Skeletal muscle satellite cell (primary cell): Measurements from ENCODE around the gene METTL6. TPM values are rescaled to one million over a fixed set of nuclear protein-coding genes. Genes with fewer than 3 reads are reported as not detected.

Experiments used
- H3K27me3 ChIP-seq: 2 replicates; pipeline ENCODE4 v1.7.0; 2013; ENCODE audit warnings: low read length; ENCODE audit not compliant: control insufficient read depth, insufficient read depth
- H3K36me3 ChIP-seq: 2 replicates; pipeline ENCODE4 v1.7.0; 2013; ENCODE audit warnings: mild to moderate bottlenecking, control low read depth, low read length; ENCODE audit not compliant: insufficient read depth
- H3K4me1 ChIP-seq: 2 replicates; pipeline ENCODE4 v1.7.0; 2013; ENCODE audit warnings: low read length; ENCODE audit not compliant: control insufficient read depth, insufficient read depth
- H3K4me2 ChIP-seq: 2 replicates; pipeline ENCODE4 v1.7.0; 2013; ENCODE audit warnings: mild to moderate bottlenecking, low read length
- H3K4me3 ChIP-seq: 2 replicates; pipeline ENCODE4 v1.7.0; 2013; ENCODE audit warnings: low read length
- H3K9ac ChIP-seq: 2 replicates; pipeline ENCODE4 v1.7.0; 2013; ENCODE audit warnings: mild to moderate bottlenecking, low read depth, low read length, moderate library complexity
- H3K9me3 ChIP-seq: replicated peaks from 2 replicates; pipeline ENCODE4 v1.7.0; 2013; ENCODE audit warnings: mild to moderate bottlenecking, control low read depth, low read length
- total RNA-seq: library from RNA; depleted of rRNA; stranded (reverse); fragments of >200 nt; gene quantifications from 2 replicates; pipeline ENCODE4 v1.2.3, GENCODE V29; 2012; rRNA removed

METTL6 gene, protein sequence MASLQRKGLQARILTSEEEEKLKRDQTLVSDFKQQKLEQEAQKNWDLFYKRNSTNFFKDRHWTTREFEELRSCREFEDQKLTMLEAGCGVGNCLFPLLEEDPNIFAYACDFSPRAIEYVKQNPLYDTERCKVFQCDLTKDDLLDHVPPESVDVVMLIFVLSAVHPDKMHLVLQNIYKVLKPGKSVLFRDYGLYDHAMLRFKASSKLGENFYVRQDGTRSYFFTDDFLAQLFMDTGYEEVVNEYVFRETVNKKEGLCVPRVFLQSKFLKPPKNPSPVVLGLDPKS
- 25.3 and 30.2 TPM in 2 replicates for total RNA-seq

DNA sequence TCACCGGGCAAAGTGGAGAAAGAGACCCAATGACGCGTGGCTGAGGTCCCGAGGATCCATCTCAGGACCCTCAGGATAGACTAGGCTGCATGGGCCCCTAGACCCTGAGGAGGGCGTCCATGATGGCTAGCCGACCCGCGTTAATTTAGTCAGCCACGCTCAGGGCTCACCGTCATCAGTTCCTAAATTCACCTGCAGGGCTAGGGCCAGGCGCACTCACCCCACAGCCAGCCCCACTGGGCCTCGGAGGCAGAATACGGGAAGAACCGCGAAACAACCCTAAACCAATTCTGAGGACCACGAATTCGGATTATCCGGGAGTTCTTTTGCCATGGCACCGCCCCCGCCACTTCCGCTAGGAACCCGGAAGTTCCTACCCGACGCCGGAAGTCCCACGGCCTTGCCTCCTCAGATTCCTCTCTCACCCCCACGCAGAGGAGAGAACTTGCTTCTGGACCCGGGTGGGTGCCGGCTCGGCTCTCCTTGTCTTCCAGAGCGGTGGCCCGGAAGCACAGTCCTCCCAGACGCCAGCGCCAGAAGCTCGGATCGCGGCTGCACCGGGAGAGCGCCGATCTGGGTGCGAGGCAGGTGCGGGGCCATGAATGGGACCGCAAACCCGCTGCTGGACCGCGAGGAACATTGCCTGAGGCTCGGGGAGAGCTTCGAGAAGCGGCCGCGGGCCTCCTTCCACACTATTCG is at the start of gene METTL6, which contains the start of gene EAF1:
METTL6 (minus strand) TSS at position 363 of the 699 bp plus-strand sequence. CDS start 1,033 bp downstream, outside the sequence.
EAF1 (plus strand) TSS at position 417 of the 699 bp plus-strand sequence; CDS start at position 599, 182 bp downstream.
- H3K9ac ChIP-seq: peak within 1 kb of the TSS; percentile 91
- H3K27me3 ChIP-seq: no peaks in the 10 kb centered on the region
- peak within 1 kb of the TSS; percentile 97 for H3K4me3 ChIP-seq
- H3K4me1 ChIP-seq: peaks cover 12% of the 10 kb centered on the region
- H3K36me3 ChIP-seq: peaks cover 22% of the 10 kb centered on the region
- no peaks in the 10 kb centered on the region for H3K9me3 ChIP-seq
- peak within 1 kb of the TSS; percentile 84 for H3K4me2 ChIP-seq

DNA sequence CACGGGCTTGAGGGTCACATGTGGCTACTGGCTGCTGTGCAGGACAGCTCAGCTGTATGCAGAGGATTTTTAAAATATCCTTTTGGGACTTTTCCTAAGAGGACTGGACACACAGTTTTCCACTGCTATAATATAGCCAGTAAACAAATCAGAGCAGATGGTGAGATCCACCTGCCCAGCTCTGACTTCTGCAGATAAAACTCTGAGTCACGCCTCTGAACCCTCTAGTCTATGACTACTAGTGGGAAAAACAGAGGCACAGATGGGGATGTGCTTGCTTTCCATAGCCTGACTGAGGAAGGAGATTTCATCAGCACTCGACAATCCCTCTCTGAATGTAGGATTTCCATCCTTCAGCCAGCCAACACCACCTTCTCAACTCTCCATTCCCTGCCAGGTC is 49.0 kb upstream of the METTL6 start:
- Histone ChIP-seq H3K4me1 (no peaks in the 10 kb centered on the region), H3K4me2 (no peak overlapping the region), H3K4me3 (no peak overlapping the region), H3K27me3 (peaks cover 3% of the 10 kb centered on the region), H3K9me3 (no peaks in the 10 kb centered on the region), H3K36me3 (no peaks in the 10 kb centered on the region), H3K9ac (no peak overlapping the region)

GRCh38 chr3:15475161-15475560 is 47.8 kb upstream of the METTL6 start:
- Histone ChIP-seq H3K4me1 (no peaks in the 10 kb centered on the region), H3K9me3 (no peaks in the 10 kb centered on the region), H3K9ac (no peak overlapping the region), H3K4me2 (no peak overlapping the region), H3K36me3 (no peaks in the 10 kb centered on the region), H3K4me3 (no peak overlapping the region), H3K27me3 (peaks cover 6% of the 10 kb centered on the region)

GRCh38 chr3:15471861-15472260 is 44.5 kb upstream of the METTL6 start:
- no peaks in the 10 kb centered on the region for H3K4me1 ChIP-seq
- no peaks in the 10 kb centered on the region for H3K9me3 ChIP-seq
- no peaks in the 10 kb centered on the region for H3K36me3 ChIP-seq
- H3K4me3 ChIP-seq: no peak overlapping the region
- H3K27me3 ChIP-seq: peaks cover 3% of the 10 kb centered on the region
- H3K9ac ChIP-seq: no peak overlapping the region
- no peak overlapping the region for H3K4me2 ChIP-seq

DNA sequence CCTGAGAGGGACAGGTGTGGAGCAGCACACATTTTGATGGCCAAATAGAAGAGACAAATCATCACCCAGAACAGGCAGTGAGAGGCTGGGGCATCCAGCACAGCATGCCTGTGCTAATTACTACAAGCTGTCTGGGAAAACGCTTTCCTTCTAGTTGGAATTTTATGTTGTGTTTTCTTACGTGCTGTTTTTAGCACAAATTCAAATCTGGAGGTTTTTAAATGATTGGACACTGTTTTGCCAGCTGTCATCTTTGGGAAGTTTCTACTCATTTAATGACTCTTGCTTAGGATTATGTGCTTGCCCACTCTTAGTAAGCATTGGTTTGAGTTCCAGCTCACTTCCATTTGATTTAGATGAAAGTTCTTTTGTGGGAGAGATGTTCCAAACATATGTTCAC is 43.5 kb upstream of the METTL6 start:
- Histone ChIP-seq H3K9ac (no peak overlapping the region), H3K9me3 (no peaks in the 10 kb centered on the region), H3K4me2 (no peak overlapping the region), H3K27me3 (peaks cover 3% of the 10 kb centered on the region), H3K4me3 (no peak overlapping the region), H3K36me3 (no peaks in the 10 kb centered on the region), H3K4me1 (no peaks in the 10 kb centered on the region)

DNA sequence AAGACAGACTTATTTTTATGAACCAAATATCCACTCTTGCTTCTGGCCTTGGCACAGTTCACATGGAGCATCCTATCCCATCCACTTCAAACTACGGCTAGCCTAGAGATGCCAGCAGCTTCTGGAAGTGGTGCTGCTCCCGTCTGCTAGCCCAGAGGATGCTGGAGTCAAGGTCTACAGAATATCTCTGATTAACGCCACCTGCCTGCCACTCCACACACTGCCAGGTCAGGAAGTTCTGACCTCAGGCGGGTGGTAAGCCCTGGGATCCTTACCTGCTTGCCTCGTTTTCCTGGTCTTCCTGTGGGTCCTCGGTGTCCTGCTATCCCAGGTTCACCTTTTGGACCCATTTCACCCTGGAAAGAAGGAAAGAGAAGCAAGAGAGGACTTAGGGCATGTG is 42.9 kb upstream of the METTL6 start:
- H3K4me1 ChIP-seq: no peaks in the 10 kb centered on the region
- peaks cover 3% of the 10 kb centered on the region for H3K27me3 ChIP-seq
- no peak overlapping the region for H3K9ac ChIP-seq
- H3K4me3 ChIP-seq: no peak overlapping the region
- no peak overlapping the region for H3K4me2 ChIP-seq
- no peaks in the 10 kb centered on the region for H3K9me3 ChIP-seq
- no peaks in the 10 kb centered on the region for H3K36me3 ChIP-seq

- H3K4me2 ChIP-seq: no peak overlapping the region
- peaks cover 3% of the 10 kb centered on the region for H3K27me3 ChIP-seq
- no peaks in the 10 kb centered on the region for H3K4me1 ChIP-seq
- no peaks in the 10 kb centered on the region for H3K36me3 ChIP-seq
- no peak overlapping the region for H3K9ac ChIP-seq
- H3K9me3 ChIP-seq: no peaks in the 10 kb centered on the region
- no peak overlapping the region for H3K4me3 ChIP-seq
These were observed 40.2 kb upstream of the METTL6 start for GRCh38 chr3:15467227-15468181.

GRCh38 chr3:15465876-15466585 is 38.7 kb upstream of the METTL6 start:
- no peaks in the 10 kb centered on the region for H3K9me3 ChIP-seq
- H3K4me2 ChIP-seq: no peak overlapping the region
- H3K4me3 ChIP-seq: no peak overlapping the region
- peaks cover 3% of the 10 kb centered on the region for H3K27me3 ChIP-seq
- no peaks in the 10 kb centered on the region for H3K4me1 ChIP-seq
- no peak overlapping the region for H3K9ac ChIP-seq
- H3K36me3 ChIP-seq: no peaks in the 10 kb centered on the region

- H3K9me3 ChIP-seq: no peaks in the 10 kb centered on the region
- H3K36me3 ChIP-seq: no peaks in the 10 kb centered on the region
- no peak overlapping the region for H3K9ac ChIP-seq
- no peak overlapping the region for H3K4me3 ChIP-seq
- no peaks in the 10 kb centered on the region for H3K27me3 ChIP-seq
- H3K4me2 ChIP-seq: no peak overlapping the region
- H3K4me1 ChIP-seq: no peaks in the 10 kb centered on the region
These were observed 35.1 kb upstream of the METTL6 start for GRCh38 chr3:15462451-15462850.

GRCh38 chr3:15460891-15461531 is 33.7 kb upstream of the METTL6 start:
- no peak overlapping the region for H3K9ac ChIP-seq
- no peaks in the 10 kb centered on the region for H3K9me3 ChIP-seq
- H3K4me3 ChIP-seq: no peak overlapping the region
- no peak overlapping the region for H3K4me2 ChIP-seq
- H3K36me3 ChIP-seq: no peaks in the 10 kb centered on the region
- H3K27me3 ChIP-seq: no peaks in the 10 kb centered on the region
- no peaks in the 10 kb centered on the region for H3K4me1 ChIP-seq
